Pancreas (tissue), 10 donors: ENCODE results near the gene HLA-DOB. TPM values are rescaled to one million over a fixed set of nuclear protein-coding genes. Genes with fewer than 3 reads are reported as not detected.

Experiments used
- ATAC-seq, 4 donors: fragments of 200-7000 bp; cut with Tn5 transposase; one replicate each; pipeline versions ENCODE4 v1.8.0 to v1.9.1; 2020; ENCODE audit warnings: mild to moderate bottlenecking in 4 of 4, moderate library complexity in 4 of 4
- DNase-seq, 6 donors: peaks; one replicate each; pipeline ENCODE4 v3.0.0-alpha.2; 2020
- FAIRE-seq: peaks from 2 replicates; lab custom pipeline; 2012; peaks lifted over from hg19 to GRCh38; lab: Jason Lieb, UNC
- H3K27ac ChIP-seq, 4 donors: fragments of 200-600 bp; sonication (generic); 1 replicate in 3 of 4; 2 replicates in 1 of 4; pipeline versions ENCODE4 v1.5.0 to v1.8.0; 2020
- H3K27me3 ChIP-seq, 4 donors: fragments of 200-600 bp; one replicate each; pipeline ENCODE4 v1.8.0; 2021
- H3K36me3 ChIP-seq, 3 donors: fragments of 200-600 bp; sonication (generic) in 1 of 3; one replicate each; pipeline versions ENCODE4 v1.5.0 to v1.8.0; 2020 to 2021
- H3K4me1 ChIP-seq, 3 donors: fragments of 200-600 bp; one replicate each; pipeline ENCODE4 v1.8.0; 2021
- H3K4me3 ChIP-seq, 4 donors: fragments of 200-600 bp; sonication (generic) in 2 of 4; one replicate each; pipeline versions ENCODE4 v1.5.0 to v1.8.0; 2020 to 2021
- H3K9me3 ChIP-seq, 4 donors: fragments of 200-600 bp; one replicate each; pipeline ENCODE4 v1.8.0; 2021
- CTCF ChIP-seq, 4 donors: fragments of 200-600 bp; sonication (generic) in 3 of 4; IDR thresholded peaks; one replicate each; pipeline versions ENCODE4 v1.5.0 to v1.8.0; 2021; ENCODE audit warnings: antibody characterized with exemption in 4 of 4
- WGBS, 2 donors: extraction: QIAGEN DNeasy Blood & Tissue Kit; methylation state at CpG; one replicate each; pipeline ENCODE4 v1.1.7; 2013; 5-methylcytosine and 5-hydroxymethylcytosine counted together
- intact Hi-C, 3 donors: fragments of 100-400 bp; cut with DNase I; formaldehyde crosslinking; loops; one replicate each; pipeline versions ENCODE4 v1.11.1 to v1.14.2; 2022
- polyA plus RNA-seq, 2 donors: library from polyadenylated mRNA; stranded (reverse); fragments of 200-250 nt; gene quantifications; one replicate each; pipeline ENCODE4 v1.2.3, GENCODE V29; 2013
- total RNA-seq, 6 donors: library from RNA; stranded (reverse); fragmentation: NEBNext Ultra II Directional in 4 of 6; extraction: Animal tissue kit (Norgen Biotek cat#: 25700) in 4 of 6; gene quantifications; one replicate each; pipeline versions ENCODE4 v1.2.1 to v1.2.4, GENCODE V29; 2021 to 2023
- donor health status: healthy with polysubstance abuse.
- donor health status: DM: no; HTN: no; CAD: no; lungs with moderate emphysema.
- donor health status: DM: no; HTN: no; CAD: no.
- donor health status: control.
- donor health status: control.
- donor health status: Bipolar disorder and iron deficiency.
- donor health status: DM: yes; HTN: yes; CAD: no.
- donor health status: DM: no; HTN: no; CAD: no.
- donor health status: DM: no; HTN: no; CAD: no.
- donor health status: DM: yes; HTN: yes; CAD: no.

Gene HLA-DOB
- total and polyA plus RNA-seq, 8 donors = 0.21 to 0.87 (median 0.45) TPM; not detected in 4

GRCh38 chr6:32772656-32773055 is 44.1 kb downstream of the HLA-DOB start:
- FAIRE-seq (no peak), DNase-seq (no peak), ATAC-seq (no peak)
- Histone ChIP-seq H3K4me1 (no peaks in the 10 kb centered on the region), H3K4me3 (no peak overlapping the region), H3K9me3 (no peaks in the 10 kb centered on the region), H3K36me3 (no peaks in the 10 kb centered on the region), H3K27ac (no peak overlapping the region), H3K27me3 (peaks cover 0 to 14% (median 0%) of the 10 kb centered on the region in 4 donors)
- 14 to 27% methylated on average over 1 of the region's 1 CpG for WGBS, 2 donors
- no peak for TF ChIP-seq CTCF (IDR thresholded peaks at IDR 0.05)
- intact Hi-C loops = no loop called here

- no peak for DNase-seq
- intact Hi-C loops = loop anchor here in 1 of 3 donors (10.0 kb wide), 1 partner anchor 99 kb away; the partner anchor contains the start of gene HLA-DQB1
- Histone ChIP-seq H3K36me3 (no peaks in the 10 kb centered on the region), H3K4me1 (no peaks in the 10 kb centered on the region), H3K27ac (no peak overlapping the region), H3K9me3 (no peaks in the 10 kb centered on the region), H3K27me3 (no peaks in the 10 kb centered on the region), H3K4me3 (no peak overlapping the region)
- no peak for FAIRE-seq
- 14 to 19% methylated on average over 1 of the region's 1 CpG for WGBS, 2 donors
- no peak for ATAC-seq
- TF ChIP-seq CTCF (IDR thresholded peaks at IDR 0.05) = no peak
Measured at GRCh38 chr6:32764048-32764447, 52.8 kb downstream of the HLA-DOB start.

GRCh38 chr6:32763421-32763820 is 53.4 kb downstream of the HLA-DOB start, which contains the start of gene HLA-DQB2:
Gene HLA-DQB2, minus strand, starts transcription at chr6:32763532. Its CDS starts 62 bp downstream, at chr6:32763470.
- no peak within 1 kb of the TSS for H3K27ac ChIP-seq
- DNase-seq (no peak), ATAC-seq (no peak), FAIRE-seq (no peak)
- H3K4me3 ChIP-seq = no peak within 1 kb of the TSS
- intact Hi-C loops = loop anchor here in 1 of 3 donors (10.0 kb wide), 1 partner anchor 99 kb away; the partner anchor contains the start of gene HLA-DQB1
- H3K27me3 ChIP-seq = no peaks in the 10 kb centered on the region
- WGBS, 2 donors = 28 to 48% methylated on average over 4 of the region's 4 CpGs
- H3K4me1 ChIP-seq = no peaks in the 10 kb centered on the region
- H3K9me3 ChIP-seq = no peaks in the 10 kb centered on the region
- H3K36me3 ChIP-seq = no peaks in the 10 kb centered on the region
- TF ChIP-seq CTCF (IDR thresholded peaks at IDR 0.05) = no peak

Other genes starting within 250 kb of the HLA-DOB start
- 100 to 1,000 TPM in 1 of 6 donors, 10 to 100 TPM in 4, 1 to 10 TPM in 1; 9.3 to 165 (median 23.5) TPM for gene HLA-DRB1, start 227.2 kb downstream of the HLA-DOB start, total RNA-seq
- gene HLA-DRB1, start 227.2 kb downstream of the HLA-DOB start, polyA plus RNA-seq = 10 to 100 TPM in 1 of 2 donors, 1 to 10 TPM in 1; 9.8 to 20.2 TPM
- 10 to 100 TPM in 2 of 6 donors, 1 to 10 TPM in 4; 1.1 to 66.1 (median 5.0) TPM for gene HLA-DQA1, start 179.6 kb downstream of the HLA-DOB start, total RNA-seq
- gene HLA-DQA1, start 179.6 kb downstream of the HLA-DOB start, polyA plus RNA-seq = 1 to 10 TPM; 1.2 to 4.5 TPM
- gene HLA-DQB1, start 150.3 kb downstream of the HLA-DOB start, total RNA-seq = 10 to 100 TPM in 1 of 6 donors, 1 to 10 TPM in 4, under 1 TPM in 1; 0.63 to 17.6 (median 3.3) TPM
- gene HLA-DQB1, start 150.3 kb downstream of the HLA-DOB start, polyA plus RNA-seq = 10 to 100 TPM; 22.8 to 24.7 TPM
- 1 to 10 TPM in 2 of 6 donors, under 1 TPM in 2, not detected in 2; 0.09 to 6.0 (median 2.3) TPM for gene HLA-DQA2, start 75.6 kb downstream of the HLA-DOB start, total RNA-seq
- gene HLA-DQA2, start 75.6 kb downstream of the HLA-DOB start, polyA plus RNA-seq = under 1 TPM in 1 of 2 donors, not detected in 1; 0.14 TPM
- gene HLA-DQB2, start 53.5 kb downstream of the HLA-DOB start, total RNA-seq = 1 to 10 TPM in 2 of 6 donors, under 1 TPM in 3, not detected in 1; 0.35 to 3.8 (median 0.47) TPM
- not detected for gene HLA-DQB2, start 53.5 kb downstream of the HLA-DOB start, polyA plus RNA-seq
- 10 to 100 TPM in 4 of 6 donors, 1 to 10 TPM in 2; 5.0 to 23.1 (median 12.2) TPM for gene TAP2, start 21.7 kb upstream of the HLA-DOB start, total RNA-seq
- gene TAP2, start 21.7 kb upstream of the HLA-DOB start, polyA plus RNA-seq = 10 to 100 TPM in 1 of 2 donors, 1 to 10 TPM in 1; 8.8 to 16.9 TPM
- 10 to 100 TPM in 5 of 6 donors, 1 to 10 TPM in 1; 7.4 to 40.2 (median 11.8) TPM for gene PSMB8, start 27.0 kb upstream of the HLA-DOB start, total RNA-seq
- gene PSMB8, start 27.0 kb upstream of the HLA-DOB start, polyA plus RNA-seq = 10 to 100 TPM; 27.9 to 35.2 TPM
- gene TAP1, start 36.7 kb upstream of the HLA-DOB start, total RNA-seq = 10 to 100 TPM in 5 of 6 donors, 1 to 10 TPM in 1; 7.8 to 32.1 (median 11.6) TPM
- gene TAP1, start 36.7 kb upstream of the HLA-DOB start, polyA plus RNA-seq = 10 to 100 TPM; 18.8 to 28.5 TPM
- gene PSMB9, start 37.2 kb upstream of the HLA-DOB start, total RNA-seq = 10 to 100 TPM in 2 of 6 donors, 1 to 10 TPM in 4; 5.1 to 18.1 (median 5.8) TPM
- gene PSMB9, start 37.2 kb upstream of the HLA-DOB start, polyA plus RNA-seq = 10 to 100 TPM in 1 of 2 donors, 1 to 10 TPM in 1; 8.3 to 13.7 TPM
- gene HLA-DMB, start 124.0 kb upstream of the HLA-DOB start, total RNA-seq = 10 to 100 TPM in 2 of 6 donors, 1 to 10 TPM in 4; 1.9 to 42.6 (median 4.3) TPM
- gene HLA-DMB, start 124.0 kb upstream of the HLA-DOB start, polyA plus RNA-seq = 1 to 10 TPM; 2.7 to 6.2 TPM
- 10 to 100 TPM in 4 of 6 donors, 1 to 10 TPM in 2; 6.8 to 72.9 (median 17.0) TPM for gene HLA-DMA, start 136.1 kb upstream of the HLA-DOB start, total RNA-seq
- 10 to 100 TPM; 25.0 to 34.0 TPM for gene HLA-DMA, start 136.1 kb upstream of the HLA-DOB start, polyA plus RNA-seq
- gene BRD2, start 151.6 kb upstream of the HLA-DOB start, total RNA-seq = 10 to 100 TPM; 50.5 to 98.4 (median 80.2) TPM
- 100 to 1,000 TPM in 1 of 2 donors, 10 to 100 TPM in 1; 94.3 to 128 TPM for gene BRD2, start 151.6 kb upstream of the HLA-DOB start, polyA plus RNA-seq
- 10 to 100 TPM in 1 of 6 donors, 1 to 10 TPM in 3, under 1 TPM in 2; 0.60 to 16.5 (median 2.2) TPM for gene HLA-DOA, start 192.6 kb upstream of the HLA-DOB start, total RNA-seq
- under 1 TPM; 0.38 to 0.46 TPM for gene HLA-DOA, start 192.6 kb upstream of the HLA-DOB start, polyA plus RNA-seq